Stimulated activated CD8-positive, alpha-beta memory T cell treated with anti-CD3 and anti-CD28 coated beads, Interleukin-12 subunit alpha, Interleukin-12 subunit beta, amount 100 ng/mL, for 4 hours (primary cell): Measurements from ENCODE around the gene PLCB1.
"Not testable (repeated sequence)": the region's sequence is repeated elsewhere in the genome, so short reads cannot be mapped to it uniquely, and the experiment has no call there.

Experiments
- DNase-seq: peaks from one replicate; pipeline ENCODE4 v3.0.0-alpha.2; 2020; ENCODE audit warnings: low read depth

The PLCB1 gene

DNA sequence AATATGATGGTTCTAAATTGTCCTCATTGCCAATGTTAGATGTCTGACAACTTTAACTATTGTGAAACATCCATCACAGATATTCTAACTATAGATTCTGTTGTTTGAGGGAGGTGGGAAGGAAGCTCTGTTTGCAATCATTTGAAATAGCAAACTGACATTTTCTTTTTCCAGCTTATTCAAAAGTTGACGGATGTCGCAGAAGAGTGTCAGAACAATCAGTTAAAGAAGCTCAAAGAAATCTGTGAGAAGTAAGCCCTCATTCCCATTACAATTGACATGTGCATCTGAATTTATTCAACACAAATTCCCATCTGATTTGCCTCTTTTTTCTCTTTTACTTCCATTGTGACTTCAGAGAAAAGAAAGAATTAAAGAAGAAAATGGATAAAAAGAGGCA lies 656.2 kb downstream of the PLCB1 start:
- no peak for DNase-seq

DNA sequence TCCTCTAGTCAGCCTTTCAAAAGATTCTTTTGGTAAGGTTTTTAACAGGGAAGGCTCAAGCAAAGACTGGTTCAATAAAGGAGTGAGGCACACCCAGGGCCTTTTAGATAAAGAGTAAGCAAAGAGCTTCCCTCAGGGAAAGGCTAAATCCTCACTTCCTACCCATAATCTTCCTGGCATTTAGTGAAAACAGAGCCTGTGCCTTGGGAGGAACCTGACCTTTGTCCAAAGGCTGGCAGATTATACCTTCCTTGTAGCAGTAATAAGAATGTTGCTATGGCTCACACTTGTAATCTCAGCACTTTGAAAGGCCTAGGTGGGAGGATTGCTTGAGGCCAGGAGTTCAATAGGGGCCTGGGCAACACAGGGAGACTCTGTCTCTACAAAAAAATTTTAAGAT lies 656.8 kb downstream of the PLCB1 start:
- DNase-seq = no peak

DNA sequence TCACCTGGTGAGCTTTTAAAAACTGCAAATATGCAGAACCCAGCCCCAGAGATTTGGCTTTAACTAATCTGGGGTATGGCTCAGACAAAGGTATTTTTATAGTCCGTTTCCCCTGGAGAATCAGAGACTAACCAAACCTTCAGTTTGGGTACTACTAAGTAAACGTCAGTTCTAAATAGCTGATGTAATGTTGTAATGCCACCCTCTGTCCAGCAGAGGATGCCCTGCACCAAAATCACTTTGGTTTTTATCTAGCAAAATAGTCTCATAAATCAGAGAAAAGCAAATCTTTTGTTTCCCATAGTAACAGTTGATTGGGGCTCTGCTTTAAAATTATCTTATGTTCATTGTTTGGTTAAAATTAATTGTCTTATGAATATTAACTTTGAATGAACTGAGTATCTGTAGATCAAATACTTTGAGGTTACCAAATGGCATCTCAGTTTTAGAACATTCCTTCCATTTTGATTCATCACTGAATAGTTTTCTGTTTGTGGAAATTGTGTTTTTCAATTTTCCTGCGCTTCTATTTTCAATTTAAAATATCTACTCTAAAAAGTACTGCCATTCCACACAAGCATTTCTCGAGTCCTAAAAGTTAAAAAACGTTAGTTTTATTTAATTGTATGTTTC lies 658.5 kb downstream of the PLCB1 start:
- DNase-seq = no peak

DNA sequence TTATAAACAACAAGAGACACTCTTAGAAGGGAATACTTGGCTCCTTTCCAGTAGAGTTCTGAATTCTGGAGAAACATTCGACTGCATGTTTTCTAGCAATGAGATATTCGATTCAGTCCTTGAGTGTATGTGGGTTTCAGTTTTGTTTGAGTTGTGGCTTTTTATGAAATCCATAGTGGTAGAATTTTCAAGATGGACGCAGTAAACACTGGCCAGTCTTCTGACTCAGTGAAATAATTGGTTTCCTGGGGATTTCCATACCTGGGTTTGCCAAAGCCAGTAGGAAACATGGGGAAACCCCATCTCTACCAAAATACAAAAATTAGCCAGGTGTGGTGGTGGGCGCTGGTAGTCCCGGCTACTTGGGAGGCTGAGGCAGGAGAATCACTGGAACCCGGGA lies 663.3 kb downstream of the PLCB1 start:
- DNase-seq = no peak

GRCh38 chr20:8796088-8796660 lies 664.1 kb downstream of the PLCB1 start:
- no peak for DNase-seq

DNA sequence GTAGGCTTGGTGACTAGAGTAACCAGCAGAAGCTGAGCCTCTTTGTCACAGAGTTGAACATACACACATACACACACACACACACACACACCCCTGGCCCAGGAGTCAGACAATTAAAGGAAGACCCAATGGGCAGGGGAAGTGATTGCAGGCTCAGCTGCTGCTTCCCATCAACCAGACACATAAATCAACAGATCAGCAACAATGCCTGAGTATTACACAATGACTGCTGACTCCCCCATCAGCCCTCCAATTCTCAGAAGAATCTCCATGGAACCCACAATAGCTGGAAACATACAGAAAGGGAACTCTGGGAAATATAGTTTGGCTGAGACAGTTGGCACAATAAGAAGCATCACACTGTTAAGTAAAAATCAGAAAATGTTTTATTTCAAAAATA lies 666.4 kb downstream of the PLCB1 start:
- DNase-seq = no peak

- no peak for DNase-seq
Observed at GRCh38 chr20:8800089-8800488, 668.0 kb downstream of the PLCB1 start.

DNA sequence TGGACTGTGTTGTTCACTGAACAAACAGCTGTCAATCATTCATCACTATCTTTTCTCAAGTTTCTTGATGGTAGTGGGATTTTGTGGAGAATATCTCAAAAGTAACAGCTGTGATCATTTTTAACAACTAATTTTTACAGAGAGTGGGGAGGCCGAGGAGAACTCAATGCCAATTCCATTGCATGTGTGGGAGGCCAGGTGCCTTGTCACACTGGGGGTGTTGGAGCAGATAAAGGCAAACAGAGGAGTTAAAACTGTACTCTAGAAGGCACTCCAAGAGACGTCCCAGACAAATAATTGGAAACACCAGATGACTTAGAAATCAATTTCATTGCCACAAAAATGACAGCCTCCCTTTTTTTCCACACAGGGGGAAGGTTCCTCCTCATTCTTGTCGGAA lies 669.6 kb downstream of the PLCB1 start:
- no peak for DNase-seq

- DNase-seq = no peak
Observed at GRCh38 chr20:8803065-8803464, 671.0 kb downstream of the PLCB1 start.

GRCh38 chr20:8803941-8804340 lies 671.9 kb downstream of the PLCB1 start:
- DNase-seq = no peak

GRCh38 chr20:8805737-8806442 lies 673.8 kb downstream of the PLCB1 start:
- no peak for DNase-seq

DNA sequence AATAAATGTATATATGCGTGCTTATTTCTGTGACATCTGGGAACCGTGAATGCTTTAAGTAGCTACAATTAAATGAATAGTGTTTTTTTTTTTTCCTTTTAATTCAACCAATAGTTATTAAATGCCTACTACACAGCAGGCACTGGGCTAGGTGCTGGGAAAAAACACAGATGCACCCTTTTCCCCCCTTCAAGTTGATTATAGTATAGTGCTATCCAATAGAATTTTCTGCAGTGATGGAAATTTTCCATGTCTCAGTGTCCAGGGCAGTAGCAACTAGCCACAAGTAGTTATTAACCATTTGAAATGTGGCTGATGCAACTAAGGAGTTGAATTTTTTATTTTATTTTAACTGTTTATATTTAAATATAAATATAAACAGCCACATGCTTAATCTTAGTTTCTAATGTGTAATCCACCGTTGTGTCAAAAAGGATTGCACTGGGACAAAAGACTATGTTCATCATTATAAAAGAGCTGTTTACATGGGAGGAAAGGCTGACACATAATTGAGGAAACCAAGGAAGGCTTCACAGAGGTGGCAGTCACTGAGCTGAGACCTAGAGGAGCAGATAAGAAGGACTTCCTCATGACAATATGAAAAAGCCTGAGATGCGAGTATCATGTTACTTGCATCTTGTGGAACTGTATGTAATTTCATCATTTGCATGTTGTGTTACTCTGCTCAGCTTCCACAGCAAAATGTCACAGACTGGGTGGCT lies 675.6 kb downstream of the PLCB1 start:
- DNase-seq = no peak

DNA sequence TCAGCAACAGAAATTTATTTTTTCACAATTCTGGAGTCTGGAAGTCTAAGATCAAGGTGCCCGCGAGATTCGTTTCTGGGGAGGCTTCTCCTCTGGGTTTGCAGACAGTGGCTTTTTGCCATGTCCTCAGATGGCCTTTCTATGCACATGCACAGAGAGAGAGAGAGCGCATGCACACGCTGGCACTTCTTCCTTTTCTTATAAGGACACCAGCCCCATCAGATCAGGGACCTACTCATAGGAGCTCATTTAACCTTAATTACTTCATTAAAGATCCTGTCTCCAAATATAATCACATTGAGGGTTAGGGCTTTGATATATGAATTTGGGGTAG lies 676.1 kb downstream of the PLCB1 start:
- no peak for DNase-seq

DNA sequence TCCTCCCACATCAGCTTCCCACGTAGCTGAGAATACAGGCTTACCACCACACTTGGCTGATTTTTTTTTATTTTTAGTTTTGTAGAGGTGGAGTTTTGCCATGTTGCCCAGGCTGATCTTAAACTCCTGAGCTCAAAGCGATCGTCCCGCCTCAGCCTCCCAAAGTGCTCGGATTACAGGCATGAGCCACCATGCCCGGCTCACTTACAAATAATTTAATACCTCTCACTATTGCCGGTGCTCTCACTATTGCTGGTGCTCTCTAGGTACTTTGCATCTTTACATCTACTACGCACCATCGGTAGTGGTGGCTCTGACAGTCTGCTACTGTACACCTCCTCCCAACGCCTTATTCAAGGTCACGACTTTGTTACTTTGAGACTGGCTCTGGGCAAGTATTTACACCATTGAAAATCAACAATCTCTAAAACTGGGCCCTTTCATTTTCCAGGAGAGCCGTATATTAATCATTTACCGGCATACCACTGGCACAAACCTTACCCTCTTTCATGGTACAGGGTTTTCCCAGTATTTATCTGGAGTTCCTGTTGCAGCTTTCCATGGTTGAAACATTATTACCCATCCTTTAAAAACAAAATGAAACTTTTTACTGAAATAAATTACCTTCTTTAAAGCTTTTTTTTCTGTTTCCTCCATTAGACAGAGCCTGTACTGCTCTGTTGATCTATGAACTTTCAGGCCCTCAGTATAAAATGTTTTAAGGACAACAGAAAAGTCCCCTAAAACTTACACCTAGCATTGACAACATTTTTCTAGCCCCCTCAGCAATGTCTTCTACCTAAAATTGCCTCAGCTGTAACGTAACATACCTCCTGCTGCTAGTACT lies 677.3 kb downstream of the PLCB1 start:
- no peak for DNase-seq

DNA sequence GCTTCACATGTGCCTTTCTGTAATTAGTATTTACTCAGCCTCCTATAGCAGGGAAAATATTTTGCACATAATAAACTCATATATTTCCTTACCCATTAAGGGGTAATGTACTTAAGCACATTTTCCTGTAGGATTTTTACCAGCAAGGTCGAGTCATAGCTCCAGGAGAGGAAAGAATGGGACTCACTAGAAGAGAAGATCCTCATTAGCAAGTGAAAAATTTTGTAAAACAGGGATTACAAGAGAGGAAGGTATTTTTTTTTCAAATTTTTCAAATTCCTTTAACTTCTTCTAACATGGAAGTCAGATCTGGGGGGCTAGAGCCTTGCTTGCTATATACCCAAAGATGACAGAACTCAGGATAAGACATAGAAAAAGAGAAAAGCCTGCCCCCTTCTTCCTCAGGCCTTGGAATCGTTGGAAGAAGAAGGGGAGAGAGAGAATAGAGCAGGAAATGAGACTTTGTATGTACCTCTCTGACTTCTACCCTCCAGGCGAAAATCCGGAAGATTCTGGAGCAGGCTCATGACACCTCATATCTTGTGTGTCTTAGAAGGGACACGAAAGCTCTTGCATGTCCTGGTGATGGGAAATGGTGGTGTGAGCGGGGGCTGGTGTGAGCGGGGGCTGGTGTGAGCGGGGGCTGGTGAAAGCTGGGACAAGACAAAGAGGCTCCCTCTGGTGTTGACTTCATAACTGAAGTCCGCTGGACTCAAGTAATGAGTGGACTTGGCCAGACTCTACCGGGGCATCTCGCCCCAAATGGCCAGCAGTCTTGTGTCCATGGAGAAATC lies 679.9 kb downstream of the PLCB1 start:
- DNase-seq = no peak

DNA sequence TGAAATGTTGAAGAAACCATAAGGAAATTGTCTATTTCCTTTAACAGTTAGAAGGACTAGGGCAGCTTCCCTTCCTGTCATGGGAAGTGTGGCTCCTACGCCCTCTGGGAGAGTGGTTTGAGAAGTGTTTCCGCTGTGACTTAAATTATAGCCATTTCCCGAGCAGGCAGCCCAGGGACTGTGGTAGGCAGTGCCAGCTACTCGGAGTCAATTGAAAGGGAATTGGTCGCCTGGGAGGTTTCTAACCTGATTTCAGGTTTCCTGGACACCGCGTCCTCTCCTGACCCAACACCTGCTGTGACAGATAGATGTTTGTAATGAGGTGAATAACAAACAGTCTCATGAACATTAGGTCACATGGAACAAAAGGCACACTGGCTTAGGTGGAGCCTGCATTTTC lies 680.8 kb downstream of the PLCB1 start:
- no peak for DNase-seq

GRCh38 chr20:8815208-8815607 lies 683.1 kb downstream of the PLCB1 start:
- DNase-seq = no peak

DNA sequence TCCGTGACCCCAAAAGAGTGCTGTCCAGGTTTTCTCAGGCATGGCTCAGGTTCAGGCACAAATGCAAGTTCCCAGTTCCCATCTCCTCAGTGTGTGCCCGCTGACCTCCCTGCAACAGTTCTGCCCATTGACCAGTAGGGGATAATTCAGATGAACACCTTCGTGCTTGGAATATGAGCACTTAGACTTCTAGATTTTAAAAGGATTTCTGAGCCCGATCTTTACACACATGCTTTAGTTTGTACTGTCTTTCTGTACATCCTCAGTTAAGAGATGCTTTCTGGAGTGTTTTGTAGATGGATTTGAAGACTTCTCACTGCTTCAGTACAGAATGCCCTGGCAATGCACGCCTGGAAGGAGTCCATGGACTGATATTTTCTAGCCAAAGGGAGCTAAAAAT lies 697.2 kb downstream of the PLCB1 start:
- no peak for DNase-seq

DNA sequence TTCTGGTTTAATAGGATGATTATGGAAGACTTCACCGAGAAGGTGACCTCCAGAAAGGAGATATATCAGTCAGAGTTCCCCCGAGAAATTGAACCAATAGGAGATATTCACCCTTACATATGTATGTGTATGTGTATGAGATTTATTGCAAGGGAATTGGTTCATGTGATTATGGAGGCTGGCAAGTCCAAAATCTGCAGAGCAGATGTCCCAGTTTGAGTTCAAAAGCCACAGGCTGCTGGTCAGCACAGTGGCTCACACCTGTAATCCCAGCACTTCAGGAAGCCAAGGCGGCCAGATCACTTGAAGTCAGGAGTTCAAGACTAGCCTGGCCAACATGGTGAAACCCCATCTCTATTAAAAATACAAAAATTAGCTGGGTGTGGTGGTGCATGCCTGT lies 702.2 kb downstream of the PLCB1 start:
- not testable (repeated sequence) for DNase-seq

DNA sequence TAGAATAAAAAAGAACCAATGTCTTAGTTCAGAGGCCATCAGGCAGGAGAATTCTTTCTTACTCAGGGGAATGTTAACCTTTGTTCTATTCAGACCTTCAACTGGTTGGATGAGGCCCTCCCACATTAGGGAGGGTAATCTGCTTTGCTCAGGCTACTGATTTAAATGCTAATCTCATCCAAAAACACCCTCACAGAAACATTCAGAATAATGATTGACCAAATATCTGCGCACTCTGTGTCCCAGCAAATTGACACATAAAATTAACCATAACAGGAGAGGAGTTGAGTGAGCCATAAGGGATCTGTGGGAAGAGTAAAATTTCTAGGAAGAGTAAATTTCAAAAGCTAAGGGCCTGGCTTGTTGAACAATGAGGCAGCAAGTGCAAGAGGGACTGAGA lies 702.8 kb downstream of the PLCB1 start:
- DNase-seq = no peak

DNA sequence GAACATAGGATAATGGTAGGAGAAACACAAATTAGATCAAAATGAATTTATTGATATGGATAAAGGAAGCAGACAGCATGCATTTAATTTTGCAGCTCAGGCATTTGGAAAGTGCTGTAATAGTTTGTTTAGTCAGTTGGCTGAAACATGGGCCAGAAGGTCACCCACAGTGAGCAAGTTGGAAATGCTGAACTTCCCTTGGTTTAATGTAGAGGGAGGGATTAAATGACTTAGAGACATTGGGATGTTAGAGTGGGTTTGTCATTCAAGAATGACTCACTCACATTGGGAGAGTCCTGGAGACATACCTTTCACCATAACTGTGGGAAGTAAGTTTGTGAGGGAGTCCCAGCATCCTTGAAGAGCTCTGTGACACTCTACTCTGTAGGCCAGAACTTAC lies 705.3 kb downstream of the PLCB1 start:
- no peak for DNase-seq
